Esophagus mucosa (tissue), 1 donor: ENCODE data around the gene GPR4. TPM values are rescaled to one million over a fixed set of nuclear protein-coding genes. Genes with fewer than 3 reads are reported as not detected.
"Not testable (repeated sequence)": the region's sequence is repeated elsewhere in the genome, so short reads cannot be mapped to it uniquely, and the experiment has no call there.

Experiments
- ATAC-seq: fragments of 200-7000 bp; cut with Tn5 transposase; one replicate; pipeline ENCODE4 v1.9.1; 2020
- total RNA-seq: library from RNA; stranded (reverse); gene quantifications from one replicate; pipeline ENCODE4 v1.2.4, GENCODE V29; 2023
- donor health status: DM: yes; HTN: yes; CAD: no.

Gene GPR4
- total RNA-seq, 1 donor from 2014 or later, result 0.56 TPM

DNA sequence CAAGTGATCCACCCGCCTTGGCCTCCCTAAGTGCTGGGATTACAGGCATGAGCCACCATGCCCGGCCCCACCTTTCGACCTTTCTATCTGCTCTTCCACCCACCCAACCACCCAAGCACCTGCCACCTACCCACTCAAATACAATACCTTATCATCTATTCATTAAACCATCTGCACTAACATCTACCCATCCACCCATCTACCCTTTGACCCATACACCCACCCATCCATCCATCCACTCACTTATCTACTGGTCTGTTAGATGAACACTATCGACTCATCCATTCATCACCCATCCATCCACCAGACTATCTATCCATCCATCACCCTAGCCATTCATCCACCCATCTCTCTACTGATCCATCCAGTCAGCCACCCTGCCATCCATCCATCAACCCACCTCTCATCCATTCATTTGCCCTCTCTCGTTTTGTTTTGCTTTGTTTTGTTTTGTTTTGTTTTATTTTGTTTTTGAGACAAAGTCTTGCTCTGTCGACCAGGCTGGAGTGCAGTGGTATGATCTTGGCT is 20.0 kb upstream of the GPR4 start:
- no peak for ATAC-seq

- ATAC-seq, result no peak
Measured at GRCh38 chr19:45621389-45621788, 19.4 kb upstream of the GPR4 start.

DNA sequence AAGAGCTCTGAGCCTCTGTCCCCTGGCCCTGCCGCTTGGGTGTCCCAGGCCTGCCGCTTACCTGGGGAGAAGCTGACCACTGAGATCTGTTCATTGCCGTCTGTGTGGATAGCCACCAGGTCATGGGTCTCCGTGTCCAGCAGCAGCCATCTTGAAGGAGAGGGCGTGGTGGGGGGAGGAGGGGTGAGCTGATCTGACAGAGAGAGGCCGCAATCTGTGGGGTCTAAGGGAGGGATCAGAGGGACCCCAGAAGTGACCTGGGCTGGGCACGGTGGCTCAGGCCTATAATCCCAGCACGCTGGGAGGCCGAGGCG is 14.6 kb upstream of the GPR4 start:
- ATAC-seq, result no peak

- ATAC-seq, result peak; percentile 83
Measured at GRCh38 chr19:45615795-45616703, 14.0 kb upstream of the GPR4 start.

- ATAC-seq, result not testable (repeated sequence)
Measured at GRCh38 chr19:45615056-45615455, 13.0 kb upstream of the GPR4 start.

DNA sequence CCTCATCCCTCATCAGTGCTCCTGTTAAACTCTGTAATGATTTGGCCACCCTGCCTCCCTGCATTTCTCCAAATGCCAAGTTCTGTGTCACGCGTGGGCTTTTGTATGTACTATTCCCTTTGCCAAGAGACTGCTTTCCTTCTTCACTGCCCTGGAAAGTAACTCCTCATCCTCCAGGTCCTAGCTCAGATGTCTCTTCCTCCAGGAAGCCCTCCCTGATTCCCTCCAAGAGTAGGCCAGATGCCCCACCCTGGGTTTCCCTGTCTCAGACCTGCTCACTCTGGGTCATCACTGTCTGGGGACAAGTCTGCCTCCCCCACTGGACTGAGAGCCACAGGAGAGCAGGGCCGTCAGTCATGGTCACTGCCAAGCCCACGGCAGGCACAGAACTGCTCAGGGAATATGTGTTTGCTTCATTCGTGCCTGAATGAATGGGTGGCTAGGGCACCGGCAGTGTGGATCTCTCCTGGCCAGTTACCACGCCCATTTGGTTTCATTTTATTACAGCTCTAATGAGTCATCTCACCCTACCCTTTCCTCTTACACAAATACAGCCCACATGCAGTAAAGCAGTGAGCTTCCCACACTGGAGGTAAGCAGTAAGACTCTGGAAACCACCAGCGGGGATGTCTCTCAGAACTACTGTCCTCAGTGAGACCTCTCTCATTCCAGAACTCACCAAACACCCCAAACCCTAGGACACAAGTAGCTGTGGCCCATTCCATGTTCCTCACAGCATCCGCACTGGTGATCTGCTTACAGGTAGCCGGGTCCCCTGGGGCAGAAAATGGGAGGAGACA is 12.1 kb upstream of the GPR4 start:
- ATAC-seq, result peak; percentile 89

DNA sequence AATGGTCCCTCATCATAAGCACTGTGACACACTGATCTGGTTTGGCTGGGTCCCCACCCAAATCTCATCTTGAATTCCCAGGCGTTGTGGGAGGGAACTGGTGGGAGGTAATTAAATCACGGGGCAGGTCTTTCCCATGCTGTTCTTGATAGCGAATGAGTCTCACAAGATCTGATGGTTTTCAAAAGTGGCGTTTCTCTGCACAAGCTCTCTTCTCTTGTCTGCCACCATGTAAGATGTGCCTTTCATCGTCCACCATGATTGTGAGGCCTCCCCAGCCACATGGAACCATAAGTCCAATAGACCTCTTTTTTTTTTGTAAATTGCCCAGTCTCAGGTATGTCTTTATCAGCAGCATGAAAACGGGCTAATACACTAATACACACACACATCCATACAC is 6.9 kb upstream of the GPR4 start:
- ATAC-seq, result no peak

DNA sequence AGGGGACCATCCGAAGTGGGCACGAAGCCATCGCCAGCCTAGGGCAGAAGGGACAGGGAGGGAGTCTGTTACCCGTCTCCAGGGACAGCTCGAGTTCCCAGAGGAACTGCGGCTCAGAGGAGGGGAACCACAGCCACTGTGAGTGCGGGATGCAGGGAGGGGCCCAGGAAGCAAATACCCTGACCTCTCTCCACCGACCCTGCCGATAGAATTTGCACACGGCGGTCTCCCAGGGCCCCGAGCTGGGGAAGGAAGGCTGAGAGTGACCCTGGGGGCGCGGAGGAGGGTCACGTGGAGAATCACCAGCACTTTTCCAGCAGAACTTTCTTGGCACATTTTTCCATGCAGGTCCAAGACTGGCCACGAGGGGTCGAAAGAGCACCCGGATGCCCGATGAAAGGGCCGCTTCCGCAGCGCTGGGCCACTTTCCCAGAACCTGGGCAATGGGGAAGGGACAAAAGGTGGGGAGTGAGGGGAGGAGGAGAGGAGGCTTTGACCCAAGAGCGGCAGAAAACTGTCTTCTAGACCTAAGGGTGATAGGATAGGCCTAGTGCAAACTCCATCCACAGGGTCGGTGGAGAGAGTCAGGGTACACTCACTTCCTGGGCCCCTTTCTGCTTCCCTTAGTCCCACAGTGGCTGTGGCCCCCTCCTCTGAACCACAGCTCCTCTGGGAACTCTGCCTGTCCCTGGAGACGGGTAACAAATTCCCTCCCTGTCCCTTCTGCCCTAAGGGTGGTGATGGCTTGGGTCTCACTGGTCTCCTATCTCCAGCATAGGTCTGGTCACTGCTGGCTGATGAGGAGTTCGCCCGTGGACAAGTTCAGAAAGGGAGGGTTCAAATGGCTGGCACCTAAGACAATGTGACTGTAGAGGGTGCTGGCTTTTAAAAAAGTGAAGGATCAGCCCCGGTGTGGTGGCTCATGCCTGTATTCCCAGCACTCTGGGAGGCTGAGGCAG is 5.3 kb upstream of the GPR4 start:
- ATAC-seq, result peak; percentile 73

DNA sequence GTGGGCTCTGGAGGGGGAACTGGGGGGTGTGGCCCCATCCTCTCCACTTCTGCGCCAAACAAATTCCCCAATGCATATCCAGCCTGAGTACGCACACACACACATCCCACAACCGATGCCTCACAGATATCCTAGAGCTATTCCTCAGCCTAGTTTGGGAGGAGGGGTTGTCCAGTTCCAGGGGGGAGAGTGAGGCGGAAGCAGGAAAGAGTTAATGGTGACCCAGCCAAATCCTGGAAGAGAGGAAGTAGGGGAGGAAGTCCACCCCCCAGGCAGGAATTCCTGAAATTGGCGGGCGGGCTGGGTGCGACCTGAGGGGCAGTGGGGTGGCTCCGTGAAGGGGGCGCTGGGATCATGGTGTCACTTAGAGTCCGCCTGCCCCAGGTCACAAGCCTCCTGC is 897 bp downstream of the GPR4 start:
- no peak for ATAC-seq

DNA sequence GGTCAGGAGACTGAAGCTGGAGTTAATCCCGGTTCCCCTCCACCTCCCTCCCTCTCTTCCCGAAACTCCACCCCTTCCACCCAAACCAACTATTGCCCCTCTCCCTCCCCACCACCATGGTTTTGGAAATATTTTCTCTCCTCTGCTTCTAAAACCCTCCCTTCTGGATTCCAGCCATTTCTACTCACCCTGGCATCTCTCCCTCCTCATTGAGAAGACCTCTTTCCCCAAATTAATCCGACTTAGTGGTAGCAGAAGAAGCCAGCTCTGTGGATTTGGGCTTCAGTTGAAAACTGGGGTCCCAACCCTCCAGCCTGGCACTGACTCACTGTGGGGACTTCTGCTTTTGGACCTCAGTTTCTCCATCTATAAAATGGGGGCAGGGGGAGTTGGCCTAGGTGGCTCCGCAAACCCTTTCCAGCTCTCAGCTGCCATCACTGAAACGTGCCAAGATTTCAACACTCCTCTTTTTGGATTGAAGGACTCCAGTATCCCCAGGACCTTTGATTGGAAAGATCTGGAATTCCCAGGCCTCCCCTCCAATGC is 1.6 kb downstream of the GPR4 start:
- no peak for ATAC-seq

DNA sequence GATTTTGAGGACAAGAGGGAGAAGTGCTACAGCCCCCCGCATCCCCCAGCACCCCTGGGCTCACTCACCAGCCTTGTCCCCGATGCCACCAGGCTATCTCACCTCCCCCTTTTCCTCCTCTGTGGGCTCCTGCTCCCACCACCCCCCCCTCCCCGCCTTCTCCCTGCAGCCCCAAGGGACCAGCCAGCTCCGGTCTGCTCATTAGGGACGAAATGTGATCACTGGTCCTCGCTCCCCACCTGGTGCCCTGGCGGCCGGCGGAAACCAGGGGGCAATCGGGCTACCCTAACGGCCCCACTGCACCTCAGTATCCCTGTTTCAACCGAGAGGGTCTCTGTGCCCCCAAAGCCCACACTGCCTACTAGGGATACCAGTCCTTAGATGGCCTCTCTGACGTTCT is 2.7 kb downstream of the GPR4 start:
- ATAC-seq, result no peak

DNA sequence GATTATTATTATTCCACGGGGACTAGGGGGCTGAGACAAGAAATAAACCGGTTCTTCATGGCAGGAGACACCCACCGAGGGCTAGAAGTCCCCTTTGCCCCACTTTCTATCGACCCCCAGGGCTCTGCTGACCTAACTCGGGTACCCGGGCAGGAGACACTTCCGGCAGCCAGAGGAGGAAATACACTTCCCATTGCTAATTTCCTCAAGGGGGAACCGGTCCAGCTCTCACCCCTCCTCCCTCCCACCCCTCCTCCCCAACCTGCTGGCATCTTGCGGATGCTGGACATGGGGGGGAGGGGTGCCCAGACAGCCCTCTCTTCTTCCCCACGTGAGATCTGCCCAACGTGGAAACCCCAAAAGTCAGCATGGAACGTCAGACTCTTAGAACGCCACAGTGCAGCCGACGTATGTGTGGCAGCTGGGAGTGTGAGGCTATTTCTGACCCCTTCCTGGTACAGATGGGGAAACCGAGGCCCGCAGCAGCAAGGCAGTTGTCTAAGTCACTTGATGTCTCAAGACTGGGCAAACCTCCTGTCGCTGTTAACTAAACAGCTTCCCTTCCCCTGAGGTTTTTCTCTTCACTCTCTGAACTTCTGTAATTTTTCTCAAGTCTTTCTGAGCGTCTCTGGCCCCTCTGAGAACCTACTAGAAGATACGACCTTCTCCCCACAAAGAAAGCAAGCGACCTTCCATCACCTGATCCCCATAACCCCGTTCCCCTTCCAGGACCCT is 3.6 kb downstream of the GPR4 start:
- no peak for ATAC-seq

DNA sequence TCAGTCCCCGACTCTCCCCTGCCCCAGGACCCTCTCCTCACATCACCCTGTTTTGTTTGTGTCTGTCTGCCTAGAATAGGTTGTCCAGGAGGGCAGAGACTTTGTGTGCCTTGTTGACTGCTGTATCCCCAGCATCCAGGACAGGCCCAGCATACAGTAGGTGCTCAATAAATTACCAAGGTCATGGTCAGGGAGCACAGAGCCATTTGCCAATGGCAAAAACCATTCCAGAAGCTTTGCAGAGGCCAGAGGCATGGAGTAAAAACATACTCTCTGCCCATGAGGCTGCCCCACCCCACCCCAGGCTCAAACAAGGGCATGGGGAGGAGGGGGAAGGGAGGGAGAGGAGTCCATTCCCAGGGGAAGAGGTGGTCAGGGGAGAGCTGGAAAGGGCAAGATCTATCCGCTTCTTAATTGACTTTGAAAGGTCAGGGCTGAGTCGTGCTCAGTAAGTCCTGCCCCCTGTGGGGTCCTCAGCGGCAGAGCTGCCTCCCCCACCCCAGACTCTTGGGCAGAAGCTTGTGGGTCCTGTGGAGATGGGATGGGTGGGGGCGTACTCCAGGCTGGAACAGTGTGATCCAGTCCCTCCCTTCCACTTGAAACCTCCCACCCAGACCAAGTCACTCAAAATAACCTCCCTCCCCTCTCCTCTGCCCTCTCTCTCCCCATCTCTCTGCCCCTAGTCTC is 4.4 kb downstream of the GPR4 start:
- peak; percentile 14 for ATAC-seq

- ATAC-seq, result no peak
Measured at GRCh38 chr19:45595814-45596213, 6.2 kb downstream of the GPR4 start.

GRCh38 chr19:45593520-45593919 is 8.5 kb downstream of the GPR4 start:
- ATAC-seq, result no peak

DNA sequence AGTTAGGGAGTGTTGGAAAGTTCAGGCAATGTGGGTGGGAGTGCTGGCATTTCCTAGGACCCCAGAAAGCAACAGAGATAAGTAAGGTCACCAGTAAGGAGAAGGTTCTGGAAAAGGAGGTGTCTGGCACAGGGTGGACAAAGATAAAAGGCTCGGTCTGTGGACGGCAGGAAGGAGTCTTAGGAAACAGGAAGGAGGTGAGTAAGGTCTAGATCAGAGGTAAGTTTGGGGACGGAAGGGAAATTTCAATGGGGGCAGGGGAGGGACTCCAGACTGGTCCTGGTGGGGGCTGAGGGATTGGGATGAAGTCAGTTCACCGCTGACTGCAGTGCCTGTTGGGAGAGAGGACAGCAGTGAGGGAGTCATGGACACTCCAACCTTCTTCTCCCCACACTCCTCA is 9.6 kb downstream of the GPR4 start:
- no peak for ATAC-seq

DNA sequence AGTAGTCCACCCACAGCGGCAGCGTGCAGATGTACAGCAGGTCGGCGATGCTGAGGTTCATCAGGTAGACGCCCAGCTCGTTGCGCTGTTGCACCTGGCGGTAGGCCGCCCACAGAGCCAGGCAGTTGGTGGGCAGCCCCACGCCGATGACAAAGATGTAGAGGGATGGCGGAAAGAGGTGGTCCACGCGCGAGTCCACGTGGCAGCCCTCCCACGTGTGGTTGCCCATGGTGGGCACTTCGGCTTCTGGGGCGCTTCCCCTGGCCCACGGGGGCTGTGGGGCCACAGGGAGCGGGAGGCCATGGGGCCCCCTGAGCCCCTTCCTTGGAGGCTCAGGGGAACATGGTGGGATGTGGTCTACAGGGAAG is 10.4 kb downstream of the GPR4 start:
- peak; percentile 3 for ATAC-seq

DNA sequence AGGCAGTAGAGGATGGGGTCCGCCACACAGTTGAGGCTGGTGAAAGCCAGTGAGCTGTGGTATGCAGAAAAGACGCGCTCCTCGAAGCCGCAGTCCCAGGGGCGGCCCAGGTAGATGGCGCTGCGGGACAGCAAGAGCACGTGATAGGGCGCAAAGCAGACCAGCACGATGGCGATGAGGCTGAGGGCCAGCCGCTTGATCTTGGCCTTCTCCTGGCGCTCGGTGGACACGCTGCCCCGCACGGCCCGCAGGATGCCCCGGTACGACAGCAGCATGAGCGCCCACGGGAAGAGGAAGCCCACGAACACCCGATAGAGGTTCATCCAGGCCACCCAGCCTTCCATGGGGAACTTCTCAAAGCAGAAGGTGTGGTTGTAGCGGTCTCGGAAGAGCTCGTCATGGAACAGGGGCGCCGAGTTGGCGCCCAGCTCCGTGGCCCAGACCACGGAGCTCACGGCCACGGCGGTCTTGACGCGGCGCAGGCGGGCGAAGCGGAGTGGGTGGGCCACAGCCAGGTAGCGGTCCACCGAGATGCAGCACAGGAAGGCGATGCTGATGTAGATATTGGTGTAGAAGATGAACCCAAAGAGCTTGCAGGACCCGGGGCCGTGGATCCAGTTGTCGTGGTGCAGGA is 10.9 kb downstream of the GPR4 start:
- peak; percentile 68 for ATAC-seq

DNA sequence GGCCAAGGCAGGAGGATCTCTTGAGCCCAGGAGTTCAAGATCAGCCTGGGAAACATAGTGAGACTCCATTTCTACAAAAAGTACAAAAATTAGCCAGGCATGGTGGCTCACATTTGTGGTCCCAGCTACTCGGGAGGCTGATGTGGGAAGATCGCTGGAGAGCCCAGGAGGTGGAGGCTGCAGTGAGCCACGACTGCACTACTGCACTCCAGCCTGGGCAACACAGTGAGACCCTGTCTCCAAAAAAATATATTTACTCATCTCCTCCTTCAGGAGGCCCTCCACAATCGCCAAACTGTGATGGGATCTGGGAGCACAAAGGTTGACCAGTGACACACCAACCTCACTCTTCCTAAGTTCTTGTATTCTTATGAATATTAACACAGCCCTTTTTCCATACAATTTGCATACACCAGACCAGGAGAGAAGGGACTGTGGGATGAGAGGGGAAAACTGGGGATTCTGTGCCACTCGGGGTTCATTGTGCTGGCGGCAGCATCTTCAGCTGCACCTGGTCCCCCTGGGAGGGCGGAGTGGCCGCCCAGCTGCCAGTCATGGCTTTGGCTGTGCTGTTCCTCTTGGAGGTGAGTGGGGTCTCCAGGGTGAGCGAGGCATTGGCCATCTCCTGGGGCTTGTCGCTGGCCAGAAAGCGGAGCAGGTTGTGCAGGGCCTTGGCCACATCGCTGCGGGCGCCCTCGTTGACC is 11.6 kb downstream of the GPR4 start:
- no peak for ATAC-seq

DNA sequence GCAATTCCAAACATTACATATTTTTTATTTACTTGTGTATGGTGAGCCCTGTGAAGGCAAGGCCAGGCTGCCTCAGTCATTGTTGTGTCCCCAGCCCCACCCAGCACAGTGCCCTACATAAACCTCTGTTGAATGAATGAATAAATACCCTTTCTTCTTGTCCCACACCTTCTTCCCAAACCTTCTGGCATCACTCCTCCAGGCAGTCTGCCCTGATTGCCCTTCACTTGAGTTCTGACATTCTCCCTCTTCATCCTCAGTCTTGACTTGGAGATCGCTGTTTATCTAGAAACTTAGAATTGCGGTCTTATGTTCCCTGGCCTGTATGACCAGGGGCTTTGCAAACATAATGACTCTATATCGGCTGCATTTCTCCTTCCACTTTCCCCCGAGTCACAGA is 12.2 kb downstream of the GPR4 start:
- ATAC-seq, result no peak
